Measurements from ENCODE around the gene PPIL6. TPM values are rescaled to one million over a fixed set of nuclear protein-coding genes. Genes with fewer than 3 reads are reported as not detected.

PPIL6 gene
- total and polyA plus RNA-seq, 2 donors from 2014 or later: 6.0 to 8.4 TPM

- no peak for DNase-seq
- no peak overlapping the region for H3K9ac ChIP-seq (ENCODE audit: low read length in 3 of 3)
- no peak overlapping the region for H3K27ac ChIP-seq (ENCODE audit: low read depth in 2 of 2, low read length in 2 of 2)
- H3K36me3 ChIP-seq (ENCODE audit: control insufficient read depth in 2 of 3, insufficient read depth in 3 of 3, low read length in 3 of 3): peaks cover 0 to 5% (median 2%) of the 10 kb centered on the region in 3 donors
- FAIRE-seq: no peak
- no peak for TF ChIP-seq CTCF (IDR thresholded peaks at IDR 0.05; ENCODE audit: borderline replicate concordance, extremely low read depth, insufficient read depth)
- H3K4me1 ChIP-seq (ENCODE audit: control insufficient read depth in 2 of 3, insufficient read depth in 2 of 3, low read depth in 1 of 3, low read length in 3 of 3): peaks cover 0 to 17% (median 8%) of the 10 kb centered on the region in 3 donors
- H3K27me3 ChIP-seq (ENCODE audit: control insufficient read depth, insufficient read depth, low read length): no peaks in the 10 kb centered on the region
- intact Hi-C loops (cut with DNase I): no loop called here
- H3K4me3 ChIP-seq (ENCODE audit: low read length in 3 of 3): no peak overlapping the region
- no peaks in the 10 kb centered on the region for H3K9me3 ChIP-seq (ENCODE audit: control insufficient read depth in 2 of 3, insufficient read depth in 1 of 3, low read length in 3 of 3)
These were observed 88.9 kb downstream of the PPIL6 start for GRCh38 chr6:109351231-109352130.

- Histone ChIP-seq H3K9ac (ENCODE audit: low read length in 3 of 3) (no peak overlapping the region), H3K4me3 (ENCODE audit: low read length in 3 of 3) (no peak overlapping the region), H3K27me3 (ENCODE audit: control insufficient read depth, insufficient read depth, low read length) (no peaks in the 10 kb centered on the region), H3K36me3 (ENCODE audit: control insufficient read depth in 2 of 3, insufficient read depth in 3 of 3, low read length in 3 of 3) (peaks cover 0 to 4% (median 2%) of the 10 kb centered on the region in 3 donors), H3K27ac (ENCODE audit: low read depth in 2 of 2, low read length in 2 of 2) (no peak overlapping the region), H3K9me3 (ENCODE audit: control insufficient read depth in 2 of 3, insufficient read depth in 1 of 3, low read length in 3 of 3) (no peaks in the 10 kb centered on the region), H3K4me1 (ENCODE audit: control insufficient read depth in 2 of 3, insufficient read depth in 2 of 3, low read depth in 1 of 3, low read length in 3 of 3) (peaks cover 0 to 17% (median 8%) of the 10 kb centered on the region in 3 donors)
- FAIRE-seq (no peak), DNase-seq (peak in 2 of 5 donors; percentile 17 to 60)
- intact Hi-C loops (cut with DNase I): no loop called here
- TF ChIP-seq CTCF (IDR thresholded peaks at IDR 0.05; ENCODE audit: borderline replicate concordance, extremely low read depth, insufficient read depth): no peak
These were observed 90.9 kb downstream of the PPIL6 start for GRCh38 chr6:109349419-109349987.

GRCh38 chr6:109348226-109348625 is 92.2 kb downstream of the PPIL6 start:
- Histone ChIP-seq H3K9ac (ENCODE audit: low read length in 3 of 3) (no peak overlapping the region), H3K36me3 (ENCODE audit: control insufficient read depth in 2 of 3, insufficient read depth in 3 of 3, low read length in 3 of 3) (no peaks in the 10 kb centered on the region), H3K4me3 (ENCODE audit: low read length in 3 of 3) (no peak overlapping the region), H3K27ac (ENCODE audit: low read depth in 2 of 2, low read length in 2 of 2) (no peak overlapping the region), H3K27me3 (ENCODE audit: control insufficient read depth, insufficient read depth, low read length) (no peaks in the 10 kb centered on the region), H3K9me3 (ENCODE audit: control insufficient read depth in 2 of 3, insufficient read depth in 1 of 3, low read length in 3 of 3) (no peaks in the 10 kb centered on the region), H3K4me1 (ENCODE audit: control insufficient read depth in 2 of 3, insufficient read depth in 2 of 3, low read depth in 1 of 3, low read length in 3 of 3) (peaks cover 0 to 17% (median 8%) of the 10 kb centered on the region in 3 donors)
- intact Hi-C loops (cut with DNase I): no loop called here
- FAIRE-seq (no peak), DNase-seq (no peak)
- TF ChIP-seq CTCF (IDR thresholded peaks at IDR 0.05; ENCODE audit: borderline replicate concordance, extremely low read depth, insufficient read depth): no peak

Data from kidney (tissue), 14 donors.